GM12872 (cell line): ENCODE measurements around the gene GPR15LG.

Experiments
- CTCF ChIP-seq: IDR thresholded peaks from 3 replicates; pipeline ENCODE4 v1.5.1; 2011; ENCODE audit warnings: low read depth, mild to moderate bottlenecking, low read length, moderate library complexity; ENCODE audit not compliant: insufficient read depth

Gene GPR15LG

GRCh38 chr10:84197643-84198042 lies 24.0 kb downstream of the GPR15LG start:
- no peak for TF ChIP-seq CTCF

- no peak for TF ChIP-seq CTCF
These were observed 24.8 kb downstream of the GPR15LG start for GRCh38 chr10:84198206-84198915.

GRCh38 chr10:84200537-84201243 lies 27.1 kb downstream of the GPR15LG start:
- no peak for TF ChIP-seq CTCF

GRCh38 chr10:84201244-84201606 lies 27.6 kb downstream of the GPR15LG start:
- peak; percentile 30; the same call in 1 of the 3 replicates for TF ChIP-seq CTCF

GRCh38 chr10:84201682-84202081 lies 28.1 kb downstream of the GPR15LG start:
- no peak for TF ChIP-seq CTCF

GRCh38 chr10:84202349-84202748 lies 28.7 kb downstream of the GPR15LG start:
- peak; percentile 14; the same call in 1 of the 3 replicates for TF ChIP-seq CTCF

GRCh38 chr10:84204122-84204521 lies 30.5 kb downstream of the GPR15LG start:
- peak; percentile 90 for TF ChIP-seq CTCF
